Pancreas (tissue), 10 donors: ENCODE measurements around the gene C7orf57. TPM values are rescaled to one million over a fixed set of nuclear protein-coding genes. Genes with fewer than 3 reads are reported as not detected.

ENCODE experiments used
- ATAC-seq, 4 donors: fragments of 200-7000 bp; cut with Tn5 transposase; one replicate each; pipeline versions ENCODE4 v1.8.0 to v1.9.1; 2020; ENCODE audit warnings: mild to moderate bottlenecking in 4 of 4, moderate library complexity in 4 of 4
- DNase-seq, 6 donors: peaks; one replicate each; pipeline ENCODE4 v3.0.0-alpha.2; 2020
- FAIRE-seq: peaks from 2 replicates; lab custom pipeline; 2012; peaks lifted over from hg19 to GRCh38; lab: Jason Lieb, UNC
- H3K27ac ChIP-seq, 4 donors: fragments of 200-600 bp; sonication (generic); 1 replicate in 3 of 4; 2 replicates in 1 of 4; pipeline versions ENCODE4 v1.5.0 to v1.8.0; 2020
- H3K27me3 ChIP-seq, 4 donors: fragments of 200-600 bp; one replicate each; pipeline ENCODE4 v1.8.0; 2021
- H3K36me3 ChIP-seq, 3 donors: fragments of 200-600 bp; sonication (generic) in 1 of 3; one replicate each; pipeline versions ENCODE4 v1.5.0 to v1.8.0; 2020 to 2021
- H3K4me1 ChIP-seq, 3 donors: fragments of 200-600 bp; one replicate each; pipeline ENCODE4 v1.8.0; 2021
- H3K4me3 ChIP-seq, 4 donors: fragments of 200-600 bp; sonication (generic) in 2 of 4; one replicate each; pipeline versions ENCODE4 v1.5.0 to v1.8.0; 2020 to 2021
- H3K9me3 ChIP-seq, 4 donors: fragments of 200-600 bp; one replicate each; pipeline ENCODE4 v1.8.0; 2021
- CTCF ChIP-seq, 4 donors: fragments of 200-600 bp; sonication (generic) in 3 of 4; IDR thresholded peaks; one replicate each; pipeline versions ENCODE4 v1.5.0 to v1.8.0; 2021; ENCODE audit warnings: antibody characterized with exemption in 4 of 4
- WGBS, 2 donors: extraction: QIAGEN DNeasy Blood & Tissue Kit; methylation state at CpG; one replicate each; pipeline ENCODE4 v1.1.7; 2013; 5-methylcytosine and 5-hydroxymethylcytosine counted together
- intact Hi-C, 3 donors: fragments of 100-400 bp; cut with DNase I; formaldehyde crosslinking; loops; one replicate each; pipeline versions ENCODE4 v1.11.1 to v1.14.2; 2022
- polyA plus RNA-seq, 2 donors: library from polyadenylated mRNA; stranded (reverse); fragments of 200-250 nt; gene quantifications; one replicate each; pipeline ENCODE4 v1.2.3, GENCODE V29; 2013
- total RNA-seq, 6 donors: library from RNA; stranded (reverse); fragmentation: NEBNext Ultra II Directional in 4 of 6; extraction: Animal tissue kit (Norgen Biotek cat#: 25700) in 4 of 6; gene quantifications; one replicate each; pipeline versions ENCODE4 v1.2.1 to v1.2.4, GENCODE V29; 2021 to 2023
- donor health status: healthy with polysubstance abuse.
- donor health status: DM: no; HTN: no; CAD: no; lungs with moderate emphysema.
- donor health status: DM: no; HTN: no; CAD: no.
- donor health status: control.
- donor health status: control.
- donor health status: Bipolar disorder and iron deficiency.
- donor health status: DM: yes; HTN: yes; CAD: no.
- donor health status: DM: no; HTN: no; CAD: no.
- donor health status: DM: no; HTN: no; CAD: no.
- donor health status: DM: yes; HTN: yes; CAD: no.

C7orf57 gene
- total and polyA plus RNA-seq, 8 donors: not detected

GRCh38 chr7:48028938-48029337 is 6.4 kb upstream of the C7orf57 start, which contains the start of gene SUN3:
TSS of gene SUN3 (minus strand) at chr7:48029107. CDS start at chr7:48028938, 169 bp downstream.
- TF ChIP-seq CTCF (IDR thresholded peaks at IDR 0.05): no peak
- FAIRE-seq (no peak), DNase-seq (no peak), ATAC-seq (no peak)
- Histone ChIP-seq H3K4me3 (no peak within 1 kb of the TSS), H3K9me3 (no peaks in the 10 kb centered on the region), H3K4me1 (no peaks in the 10 kb centered on the region), H3K36me3 (no peaks in the 10 kb centered on the region), H3K27ac (no peak within 1 kb of the TSS), H3K27me3 (no peaks in the 10 kb centered on the region)
- intact Hi-C loops: no loop called here
- WGBS, 2 donors: 82 to 83% methylated on average over 6 of the region's 6 CpGs

GRCh38 chr7:48031111-48031510 is 4.2 kb upstream of the C7orf57 start:
- no peak for FAIRE-seq

GRCh38 chr7:48033922-48034321 is 1.4 kb upstream of the C7orf57 start:
- intact Hi-C loops: loop anchor here in 2 of 3 donors (10.0 kb wide), 2 partner anchors 61 to 71 kb away; no protein-coding TSS in a partner anchor
- no peaks in the 10 kb centered on the region for H3K9me3 ChIP-seq
- FAIRE-seq (no peak), DNase-seq (no peak), ATAC-seq (no peak)
- H3K4me3 ChIP-seq: no peak overlapping the region
- WGBS, 2 donors: 52 to 61% methylated on average over 5 of the region's 5 CpGs
- H3K4me1 ChIP-seq: peaks cover 0 to 3% (median 0%) of the 10 kb centered on the region in 3 donors
- H3K27me3 ChIP-seq: peaks cover 0 to 3% (median 0%) of the 10 kb centered on the region in 4 donors
- H3K36me3 ChIP-seq: no peaks in the 10 kb centered on the region
- TF ChIP-seq CTCF (IDR thresholded peaks at IDR 0.05): no peak
- H3K27ac ChIP-seq: no peak overlapping the region

More at GRCh38 chr7:48031111-48031510, 4.2 kb upstream of the C7orf57 start:
- H3K9me3 ChIP-seq: no peaks in the 10 kb centered on the region
- intact Hi-C loops: loop anchor here in 2 of 3 donors (10.0 kb wide), 2 partner anchors 64 to 74 kb away; no protein-coding TSS in a partner anchor
- ATAC-seq: no peak
- no peaks in the 10 kb centered on the region for H3K36me3 ChIP-seq
- H3K4me3 ChIP-seq: no peak overlapping the region
- no peak for TF ChIP-seq CTCF (IDR thresholded peaks at IDR 0.05)
- peaks cover 0 to 3% (median 0%) of the 10 kb centered on the region in 3 donors for H3K4me1 ChIP-seq
- no peak overlapping the region for H3K27ac ChIP-seq
- WGBS, 2 donors: 72 to 76% methylated on average over 2 of the region's 2 CpGs
- H3K27me3 ChIP-seq: peaks cover 0 to 3% (median 0%) of the 10 kb centered on the region in 4 donors
- no peak for DNase-seq

GRCh38 chr7:48035967-48036478 is 680 bp downstream of the C7orf57 start:
- FAIRE-seq (no peak), ATAC-seq (peak; percentile 37 to 50 (median 42)), DNase-seq (peak in 5 of 6 donors; percentile 9 to 74 (median 45))
- intact Hi-C loops: loop anchor here in 2 of 3 donors (10.0 kb wide), 2 partner anchors 59 to 69 kb away; no protein-coding TSS in a partner anchor
- Histone ChIP-seq H3K27me3 (peaks cover 0 to 3% (median 0%) of the 10 kb centered on the region in 4 donors), H3K9me3 (no peaks in the 10 kb centered on the region), H3K36me3 (no peaks in the 10 kb centered on the region), H3K4me1 (peaks cover 0 to 3% (median 0%) of the 10 kb centered on the region in 3 donors), H3K4me3 (peak overlapping the region; percentile 11 to 59 (median 35)), H3K27ac (no peak overlapping the region)
- 1 to 2% methylated on average over 42 of the region's 42 CpGs for WGBS, 2 donors
- TF ChIP-seq CTCF (IDR thresholded peaks at IDR 0.05): no peak
